ENCODE measurements around the gene STAG2. TPM values are rescaled to one million over a fixed set of nuclear protein-coding genes. Genes with fewer than 3 reads are reported as not detected.

STAG2 gene
- total RNA-seq, 1 donor from 2014 or later = 57.6 TPM

DNA sequence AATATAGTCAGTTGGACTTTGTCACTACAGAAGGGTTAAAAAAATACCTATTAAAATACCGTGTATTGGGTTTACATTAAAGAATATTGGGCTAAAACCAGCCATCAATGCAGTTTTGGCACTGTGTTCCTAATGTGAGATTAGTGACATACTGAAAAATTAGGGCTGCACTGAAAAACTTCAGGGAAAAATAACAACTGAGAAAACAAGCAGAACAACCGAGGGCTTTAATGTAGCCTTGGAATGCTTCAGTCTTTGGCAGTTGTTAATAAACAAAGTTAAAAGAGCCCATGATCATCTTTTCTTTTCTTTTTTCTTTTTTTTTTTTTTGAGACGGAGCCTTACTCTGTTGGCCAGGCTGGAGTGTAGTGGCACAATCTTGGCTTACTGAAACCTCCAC, 12.4 kb downstream of the STAG2 start:
- H3K27me3 Mint-ChIP-seq (ENCODE audit: unreplicated experiment) = no peaks in the 10 kb centered on the region
- H3K27ac Mint-ChIP-seq (ENCODE audit: unreplicated experiment) = no peak overlapping the region
- TF ChIP-seq, protein P1, sequence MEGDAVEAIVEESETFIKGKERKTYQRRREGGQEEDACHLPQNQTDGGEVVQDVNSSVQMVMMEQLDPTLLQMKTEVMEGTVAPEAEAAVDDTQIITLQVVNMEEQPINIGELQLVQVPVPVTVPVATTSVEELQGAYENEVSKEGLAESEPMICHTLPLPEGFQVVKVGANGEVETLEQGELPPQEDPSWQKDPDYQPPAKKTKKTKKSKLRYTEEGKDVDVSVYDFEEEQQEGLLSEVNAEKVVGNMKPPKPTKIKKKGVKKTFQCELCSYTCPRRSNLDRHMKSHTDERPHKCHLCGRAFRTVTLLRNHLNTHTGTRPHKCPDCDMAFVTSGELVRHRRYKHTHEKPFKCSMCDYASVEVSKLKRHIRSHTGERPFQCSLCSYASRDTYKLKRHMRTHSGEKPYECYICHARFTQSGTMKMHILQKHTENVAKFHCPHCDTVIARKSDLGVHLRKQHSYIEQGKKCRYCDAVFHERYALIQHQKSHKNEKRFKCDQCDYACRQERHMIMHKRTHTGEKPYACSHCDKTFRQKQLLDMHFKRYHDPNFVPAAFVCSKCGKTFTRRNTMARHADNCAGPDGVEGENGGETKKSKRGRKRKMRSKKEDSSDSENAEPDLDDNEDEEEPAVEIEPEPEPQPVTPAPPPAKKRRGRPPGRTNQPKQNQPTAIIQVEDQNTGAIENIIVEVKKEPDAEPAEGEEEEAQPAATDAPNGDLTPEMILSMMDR (IDR thresholded peaks at IDR 0.05; ENCODE audit: unreplicated experiment) = no peak
- DNase-seq (ENCODE audit: low spot score) = no peak
- H3K4me3 Mint-ChIP-seq (ENCODE audit: unreplicated experiment) = no peak overlapping the region
- peaks cover 5% of the 10 kb centered on the region for H3K4me1 Mint-ChIP-seq (ENCODE audit: unreplicated experiment)
- no peaks in the 10 kb centered on the region for H3K9me3 Mint-ChIP-seq (ENCODE audit: unreplicated experiment)
- no peaks in the 10 kb centered on the region for H3K36me3 Mint-ChIP-seq (ENCODE audit: low read depth, unreplicated experiment)

DNA sequence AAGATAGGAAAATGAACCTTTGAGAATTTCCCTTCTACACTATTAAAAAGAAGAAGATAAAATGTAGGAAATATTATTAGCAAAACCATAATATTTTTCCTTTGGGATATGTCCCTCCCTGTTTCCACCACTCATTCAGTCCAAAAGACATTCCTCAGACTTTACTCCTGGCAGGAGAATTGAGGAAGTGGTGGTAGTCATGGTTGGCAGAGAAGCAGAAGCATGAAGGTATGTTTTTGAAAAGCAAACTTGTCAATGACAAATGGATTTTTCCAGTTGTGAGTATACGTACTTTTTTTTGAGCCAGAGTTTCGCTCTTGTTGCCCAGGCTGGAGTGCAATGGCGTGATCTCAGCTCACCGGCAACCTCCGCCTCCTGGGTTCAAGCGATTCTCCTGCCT, 13.7 kb downstream of the STAG2 start:
- TF ChIP-seq, protein P1 (IDR thresholded peaks at IDR 0.05; ENCODE audit: unreplicated experiment) = no peak
- no peak for DNase-seq (ENCODE audit: low spot score)
- H3K4me3 Mint-ChIP-seq (ENCODE audit: unreplicated experiment) = no peak overlapping the region
- H3K27ac Mint-ChIP-seq (ENCODE audit: unreplicated experiment) = no peak overlapping the region
- no peaks in the 10 kb centered on the region for H3K9me3 Mint-ChIP-seq (ENCODE audit: unreplicated experiment)
- H3K27me3 Mint-ChIP-seq (ENCODE audit: unreplicated experiment) = no peaks in the 10 kb centered on the region
- peaks cover 9% of the 10 kb centered on the region for H3K4me1 Mint-ChIP-seq (ENCODE audit: unreplicated experiment)
- no peaks in the 10 kb centered on the region for H3K36me3 Mint-ChIP-seq (ENCODE audit: low read depth, unreplicated experiment)

DNA sequence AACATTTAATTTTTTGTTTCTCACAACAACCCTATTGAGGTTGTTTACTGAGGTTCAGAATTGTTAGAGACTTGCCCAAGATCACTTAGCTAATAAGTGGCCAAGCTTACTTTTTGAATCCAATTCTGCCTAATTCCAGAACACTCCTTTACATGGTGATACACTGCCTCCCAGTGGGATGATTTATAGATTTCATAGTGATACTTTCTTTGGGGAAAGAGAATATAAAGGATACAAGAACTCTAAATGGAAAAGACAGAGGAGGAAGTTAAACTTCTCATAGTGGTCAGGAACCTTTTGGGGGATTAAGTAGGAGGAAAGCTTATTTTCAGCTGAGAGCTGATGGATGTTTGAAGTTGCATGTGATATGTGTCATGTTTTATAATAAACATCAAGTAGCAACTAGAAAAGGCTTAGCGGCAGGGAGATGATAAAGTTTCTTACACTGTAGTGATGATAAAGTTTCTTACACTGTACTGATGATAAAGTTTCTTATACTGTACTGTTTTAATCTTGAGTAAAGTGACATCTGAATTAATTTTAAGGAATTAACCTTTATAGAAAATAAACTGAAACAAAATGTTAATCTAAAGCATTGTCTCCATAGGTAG, 15.3 kb downstream of the STAG2 start:
- DNase-seq (ENCODE audit: low spot score) = no peak
- no peak overlapping the region for H3K4me3 Mint-ChIP-seq (ENCODE audit: unreplicated experiment)
- H3K4me1 Mint-ChIP-seq (ENCODE audit: unreplicated experiment) = peaks cover 6% of the 10 kb centered on the region
- H3K27me3 Mint-ChIP-seq (ENCODE audit: unreplicated experiment) = no peaks in the 10 kb centered on the region
- no peaks in the 10 kb centered on the region for H3K9me3 Mint-ChIP-seq (ENCODE audit: unreplicated experiment)
- H3K36me3 Mint-ChIP-seq (ENCODE audit: low read depth, unreplicated experiment) = no peaks in the 10 kb centered on the region
- TF ChIP-seq, protein P1 (IDR thresholded peaks at IDR 0.05; ENCODE audit: unreplicated experiment) = no peak
- H3K27ac Mint-ChIP-seq (ENCODE audit: unreplicated experiment) = no peak overlapping the region

DNA sequence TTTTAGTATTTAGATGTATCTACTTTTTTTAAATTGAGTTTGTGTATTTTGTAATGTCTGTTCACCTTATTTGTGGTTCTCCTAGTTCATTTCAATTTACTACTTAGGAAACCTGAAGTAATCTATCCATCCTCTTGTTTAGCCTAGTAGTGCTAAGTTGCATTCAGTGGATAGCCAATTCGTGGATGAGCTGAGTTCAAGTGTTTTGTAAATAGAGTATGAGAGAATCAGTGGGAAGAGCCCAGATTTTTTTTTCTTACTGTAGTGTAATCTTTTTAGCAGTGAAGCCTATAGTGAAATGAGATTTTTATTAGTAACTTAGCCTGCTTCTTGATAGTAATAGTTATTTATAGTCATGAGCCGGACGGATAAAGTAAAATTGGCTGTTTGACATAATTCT, 21.7 kb downstream of the STAG2 start:
- H3K9me3 Mint-ChIP-seq (ENCODE audit: unreplicated experiment) = no peaks in the 10 kb centered on the region
- no peak overlapping the region for H3K27ac Mint-ChIP-seq (ENCODE audit: unreplicated experiment)
- H3K27me3 Mint-ChIP-seq (ENCODE audit: unreplicated experiment) = no peaks in the 10 kb centered on the region
- H3K4me1 Mint-ChIP-seq (ENCODE audit: unreplicated experiment) = peaks cover 6% of the 10 kb centered on the region
- DNase-seq (ENCODE audit: low spot score) = no peak
- TF ChIP-seq, protein P1 (IDR thresholded peaks at IDR 0.05; ENCODE audit: unreplicated experiment) = no peak
- no peaks in the 10 kb centered on the region for H3K36me3 Mint-ChIP-seq (ENCODE audit: low read depth, unreplicated experiment)
- no peak overlapping the region for H3K4me3 Mint-ChIP-seq (ENCODE audit: unreplicated experiment)

DNA sequence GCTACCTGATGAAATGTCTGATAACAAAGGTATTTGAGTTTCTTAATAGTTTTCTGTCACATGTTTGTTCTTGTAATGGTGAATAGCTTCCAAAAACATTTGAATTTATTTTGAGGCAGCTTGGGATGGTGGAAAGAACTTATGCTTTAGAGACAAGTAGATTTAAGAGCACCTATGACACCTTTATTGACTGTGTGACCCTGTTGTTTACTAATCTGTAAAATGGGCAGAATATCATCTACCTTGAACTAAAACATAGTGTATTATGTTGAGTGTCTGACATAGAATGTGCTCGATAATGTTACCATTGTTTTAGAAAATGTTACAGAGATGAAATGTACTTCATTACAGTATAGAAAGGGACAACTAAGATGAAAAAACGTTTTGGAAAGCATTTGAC, 24.9 kb downstream of the STAG2 start:
- Mint-ChIP-seq H3K27me3 (ENCODE audit: unreplicated experiment) (no peaks in the 10 kb centered on the region), H3K27ac (ENCODE audit: unreplicated experiment) (no peak overlapping the region), H3K36me3 (ENCODE audit: low read depth, unreplicated experiment) (no peaks in the 10 kb centered on the region), H3K4me3 (ENCODE audit: unreplicated experiment) (no peak overlapping the region), H3K9me3 (ENCODE audit: unreplicated experiment) (no peaks in the 10 kb centered on the region), H3K4me1 (ENCODE audit: unreplicated experiment) (no peaks in the 10 kb centered on the region)
- TF ChIP-seq, protein P1 (IDR thresholded peaks at IDR 0.05; ENCODE audit: unreplicated experiment) = no peak
- no peak for DNase-seq (ENCODE audit: low spot score)
